HEK293 (cell line): ENCODE measurements around the gene VWA5B1.

Experiments
- YY1 ChIP-seq: fragments of 450-650 bp; formaldehyde crosslinking; IDR thresholded peaks from 2 replicates; pipeline ENCODE4 v1.5.1; 2018; ENCODE audit warnings: missing biosample characterization, missing genetic modification characterization
- TF ChIP-seq, protein P1 (sequence below): fragments of 450-650 bp; formaldehyde crosslinking; conservative IDR thresholded peaks from 2 replicates; pipeline ENCODE4 v1.5.1; 2016; ENCODE audit warnings: low read depth, missing biosample characterization, missing genetic modification characterization

GRCh38 chr1:20373286-20373685 is 82.6 kb downstream of the VWA5B1 start:
- TF ChIP-seq, protein P1, sequence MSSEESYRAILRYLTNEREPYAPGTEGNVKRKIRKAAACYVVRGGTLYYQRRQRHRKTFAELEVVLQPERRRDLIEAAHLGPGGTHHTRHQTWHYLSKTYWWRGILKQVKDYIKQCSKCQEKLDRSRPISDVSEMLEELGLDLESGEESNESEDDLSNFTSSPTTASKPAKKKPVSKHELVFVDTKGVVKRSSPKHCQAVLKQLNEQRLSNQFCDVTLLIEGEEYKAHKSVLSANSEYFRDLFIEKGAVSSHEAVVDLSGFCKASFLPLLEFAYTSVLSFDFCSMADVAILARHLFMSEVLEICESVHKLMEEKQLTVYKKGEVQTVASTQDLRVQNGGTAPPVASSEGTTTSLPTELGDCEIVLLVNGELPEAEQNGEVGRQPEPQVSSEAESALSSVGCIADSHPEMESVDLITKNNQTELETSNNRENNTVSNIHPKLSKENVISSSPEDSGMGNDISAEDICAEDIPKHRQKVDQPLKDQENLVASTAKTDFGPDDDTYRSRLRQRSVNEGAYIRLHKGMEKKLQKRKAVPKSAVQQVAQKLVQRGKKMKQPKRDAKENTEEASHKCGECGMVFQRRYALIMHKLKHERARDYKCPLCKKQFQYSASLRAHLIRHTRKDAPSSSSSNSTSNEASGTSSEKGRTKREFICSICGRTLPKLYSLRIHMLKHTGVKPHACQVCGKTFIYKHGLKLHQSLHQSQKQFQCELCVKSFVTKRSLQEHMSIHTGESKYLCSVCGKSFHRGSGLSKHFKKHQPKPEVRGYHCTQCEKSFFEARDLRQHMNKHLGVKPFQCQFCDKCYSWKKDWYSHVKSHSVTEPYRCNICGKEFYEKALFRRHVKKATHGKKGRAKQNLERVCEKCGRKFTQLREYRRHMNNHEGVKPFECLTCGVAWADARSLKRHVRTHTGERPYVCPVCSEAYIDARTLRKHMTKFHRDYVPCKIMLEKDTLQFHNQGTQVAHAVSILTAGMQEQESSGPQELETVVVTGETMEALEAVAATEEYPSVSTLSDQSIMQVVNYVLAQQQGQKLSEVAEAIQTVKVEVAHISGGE (tag by site-specific recombination), result no peak
- no peak for TF ChIP-seq YY1 (tag by site-specific recombination)
